ENCODE data around the gene WDR19. TPM values are rescaled to one million over a fixed set of nuclear protein-coding genes. Genes with fewer than 3 reads are reported as not detected.
A peak's percentile ranks its signal among the peaks of the same experiment; 100 is the strongest.
"Not testable (repeated sequence)": the region's sequence is repeated elsewhere in the genome, so short reads cannot be mapped to it uniquely, and the experiment has no call there.

Gene WDR19
- total RNA-seq, 2 experiments from 2014 or later, result 12.0 to 14.5 TPM

- CTCF ChIA-PET, result interaction anchor here (1.1 kb wide), 1 partner anchor 60 kb away, joined by 3 read pairs; no protein-coding TSS in a partner anchor
- POLR2A ChIA-PET, result no interaction called here
- Mint-ChIP-seq H3K9me3 (no peaks in the 10 kb centered on the region), H3K36me3 (ENCODE audit: low read depth) (peaks cover 55% of the 10 kb centered on the region), H3K27me3 (no peaks in the 10 kb centered on the region), H3K4me3 (no peak overlapping the region), H3K4me1 (ENCODE audit: low read depth) (no peaks in the 10 kb centered on the region), H3K27ac (peak overlapping the region; percentile 8)
- intact Hi-C loops (cut with micrococcal nuclease), result no loop called here
- no peak for TF ChIP-seq CTCF (IDR thresholded peaks at IDR 0.05)
- no peak for DNase-seq
- ATAC-seq, result no peak
These were observed 103.9 kb downstream of the WDR19 start for GRCh38 chr4:39286263-39286662.

GRCh38 chr4:39287223-39287622 is 104.9 kb downstream of the WDR19 start:
- ATAC-seq (no peak), DNase-seq (no peak)
- Mint-ChIP-seq H3K27me3 (no peaks in the 10 kb centered on the region), H3K4me1 (ENCODE audit: low read depth) (no peaks in the 10 kb centered on the region), H3K36me3 (ENCODE audit: low read depth) (peaks cover 64% of the 10 kb centered on the region), H3K9me3 (no peaks in the 10 kb centered on the region), H3K27ac (no peak overlapping the region), H3K4me3 (no peak overlapping the region)
- intact Hi-C loops (cut with micrococcal nuclease), result no loop called here
- POLR2A ChIA-PET, result no interaction called here
- TF ChIP-seq CTCF (IDR thresholded peaks at IDR 0.05), result no peak
- CTCF ChIA-PET, result no interaction called here

- no peak overlapping the region for H3K27ac Mint-ChIP-seq
- H3K4me1 Mint-ChIP-seq (ENCODE audit: low read depth), result no peaks in the 10 kb centered on the region
- intact Hi-C loops (cut with micrococcal nuclease), result no loop called here
- TF ChIP-seq CTCF (IDR thresholded peaks at IDR 0.05), result no peak
- ChIA-PET POLR2A (interaction anchor here (0.8 kb wide), 1 partner anchor 63 kb away, joined by 3 read pairs; no protein-coding TSS in a partner anchor), CTCF (no interaction called here)
- H3K9me3 Mint-ChIP-seq, result no peaks in the 10 kb centered on the region
- peaks cover 65% of the 10 kb centered on the region for H3K36me3 Mint-ChIP-seq (ENCODE audit: low read depth)
- ATAC-seq, result no peak
- no peak overlapping the region for H3K4me3 Mint-ChIP-seq
- DNase-seq, result no peak
- no peaks in the 10 kb centered on the region for H3K27me3 Mint-ChIP-seq
These were observed 109.4 kb downstream of the WDR19 start for GRCh38 chr4:39291686-39292085.

GRCh38 chr4:39292433-39292832 is 110.1 kb downstream of the WDR19 start:
- DNase-seq; intact Hi-C loops (cut with micrococcal nuclease); H3K4me1 Mint-ChIP-seq (ENCODE audit: low read depth); H3K9me3 Mint-ChIP-seq; H3K4me3 Mint-ChIP-seq; H3K27me3 Mint-ChIP-seq; ATAC-seq; CTCF ChIA-PET; H3K27ac Mint-ChIP-seq: not testable (repeated sequence)
- peaks cover 60% of the 10 kb centered on the region for H3K36me3 Mint-ChIP-seq (ENCODE audit: low read depth)
- POLR2A ChIA-PET, result interaction anchor here (0.8 kb wide), 1 partner anchor 62 kb away, joined by 3 read pairs; no protein-coding TSS in a partner anchor

- Mint-ChIP-seq H3K27ac (no peak overlapping the region), H3K4me3 (no peak overlapping the region), H3K27me3 (no peaks in the 10 kb centered on the region), H3K4me1 (ENCODE audit: low read depth) (no peaks in the 10 kb centered on the region), H3K9me3 (no peaks in the 10 kb centered on the region), H3K36me3 (ENCODE audit: low read depth) (peaks cover 70% of the 10 kb centered on the region)
- DNase-seq (no peak), ATAC-seq (no peak)
- CTCF ChIA-PET, result no interaction called here
- intact Hi-C loops (cut with micrococcal nuclease), result no loop called here
- POLR2A ChIA-PET, result no interaction called here
- TF ChIP-seq CTCF (IDR thresholded peaks at IDR 0.05), result no peak
These were observed 113.5 kb downstream of the WDR19 start for GRCh38 chr4:39295784-39296183.

- H3K4me1 Mint-ChIP-seq (ENCODE audit: low read depth), result no peaks in the 10 kb centered on the region
- H3K36me3 Mint-ChIP-seq (ENCODE audit: low read depth), result peaks cover 62% of the 10 kb centered on the region
- CTCF ChIA-PET, result no interaction called here
- no peak overlapping the region for H3K27ac Mint-ChIP-seq
- no peak for ATAC-seq
- TF ChIP-seq CTCF (IDR thresholded peaks at IDR 0.05), result no peak
- intact Hi-C loops (cut with micrococcal nuclease), result no loop called here
- no peaks in the 10 kb centered on the region for H3K27me3 Mint-ChIP-seq
- no peak for DNase-seq
- H3K9me3 Mint-ChIP-seq, result no peaks in the 10 kb centered on the region
- H3K4me3 Mint-ChIP-seq, result no peak overlapping the region
- POLR2A ChIA-PET, result no interaction called here
These were observed 120.6 kb downstream of the WDR19 start for GRCh38 chr4:39302901-39303300.
